Kidney glomerular epithelial cell (primary cell): ENCODE results near the gene APRT.
A peak's percentile ranks its signal among the peaks of the same experiment; 100 is the strongest.
"Not testable (repeated sequence)": the region's sequence is repeated elsewhere in the genome, so short reads cannot be mapped to it uniquely, and the experiment has no call there.

Source experiments
- DNase-seq: peaks from one replicate; lab custom pipeline; 2025; lab: John Stamatoyannopoulos, UW

The APRT gene

DNA sequence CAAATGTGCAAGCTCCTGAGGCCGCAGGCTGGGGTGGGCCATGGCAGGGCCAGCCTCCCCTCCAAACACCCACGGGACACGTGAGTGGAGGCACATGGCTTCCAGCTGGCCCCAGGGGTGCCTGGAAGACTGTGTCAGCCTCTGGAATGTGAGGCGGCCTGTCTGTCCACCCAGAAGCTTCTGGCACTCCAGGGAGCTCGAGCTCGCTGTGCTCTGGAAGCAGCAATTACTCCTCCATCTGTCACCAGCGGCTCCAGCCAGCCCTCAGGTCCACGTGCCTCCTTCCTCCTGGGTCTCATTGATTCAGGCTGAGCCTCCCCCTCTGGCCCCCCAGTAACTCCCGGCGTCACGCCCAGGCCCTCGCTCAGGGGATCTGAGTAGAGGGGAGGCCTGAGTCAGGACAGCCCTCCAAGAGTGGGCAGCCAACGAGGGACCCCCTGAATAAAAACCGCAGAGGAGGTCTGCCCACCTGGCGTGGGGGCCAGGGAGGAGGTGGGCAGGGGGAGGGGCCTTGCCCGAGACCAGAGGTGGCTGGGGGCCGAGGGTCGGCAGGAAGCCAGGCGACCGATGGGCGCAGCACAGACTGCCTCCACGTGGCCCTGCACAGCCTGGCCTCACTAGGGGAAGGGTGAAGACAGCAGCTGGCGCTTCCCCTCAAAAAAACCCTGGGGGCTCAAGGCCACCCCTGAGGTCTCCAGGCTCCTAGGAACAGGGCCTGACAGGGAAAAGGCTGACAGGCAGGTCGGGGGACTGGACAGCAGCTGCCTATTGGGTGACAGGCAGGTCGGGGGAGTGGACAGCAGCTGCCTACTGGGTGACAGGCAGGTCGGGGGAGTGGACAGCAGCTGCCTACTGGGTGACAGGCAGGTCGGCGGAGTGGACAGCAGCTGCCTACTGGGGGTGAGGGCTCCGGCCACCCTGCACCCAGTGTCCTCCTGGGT lies 38.6 kb downstream of the APRT start:
- peak; percentile 26 for DNase-seq

DNA sequence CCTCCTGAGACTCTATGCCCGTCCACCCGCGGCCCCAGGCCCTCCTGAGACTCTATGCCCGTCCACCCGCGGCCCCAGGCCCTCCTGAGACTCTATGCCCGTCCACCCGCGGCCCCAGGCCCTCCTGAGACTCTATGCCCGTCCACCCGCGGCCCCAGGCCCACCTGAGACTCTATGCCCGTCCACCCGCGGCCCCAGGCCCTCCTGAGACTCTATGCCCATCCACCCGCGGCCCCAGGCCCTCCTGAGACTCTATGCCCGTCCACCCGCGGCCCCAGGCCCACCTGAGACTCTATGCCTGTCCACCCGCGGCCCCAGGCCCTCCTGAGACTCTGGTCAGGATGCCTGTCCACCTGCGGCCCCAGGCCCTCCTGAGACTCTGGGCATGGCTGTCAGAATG lies 39.9 kb downstream of the APRT start:
- DNase-seq: not testable (repeated sequence)

DNA sequence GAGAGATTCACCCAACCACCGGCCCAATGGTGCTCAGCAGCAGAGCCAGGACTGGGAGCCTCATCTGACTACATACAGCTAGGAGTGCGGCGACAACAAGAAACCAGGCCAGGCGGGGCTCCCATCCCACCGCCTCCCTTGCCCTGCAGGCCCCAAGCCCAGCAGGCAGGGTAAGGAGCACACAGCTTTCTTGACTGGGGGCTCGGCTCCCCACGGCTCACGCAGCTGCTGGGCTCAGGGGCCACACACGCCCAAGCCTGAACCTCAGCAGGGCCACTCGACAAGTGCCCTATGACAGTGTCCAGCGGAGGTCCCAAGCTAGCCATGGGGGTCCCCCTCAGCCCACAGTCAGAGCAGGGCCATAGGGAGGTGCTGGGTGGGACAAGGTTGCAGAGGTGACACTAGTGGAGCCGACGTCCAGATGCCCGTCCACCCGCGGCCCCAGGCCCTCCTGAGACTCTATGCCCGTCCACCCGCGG lies 40.4 kb downstream of the APRT start:
- DNase-seq: no peak

DNA sequence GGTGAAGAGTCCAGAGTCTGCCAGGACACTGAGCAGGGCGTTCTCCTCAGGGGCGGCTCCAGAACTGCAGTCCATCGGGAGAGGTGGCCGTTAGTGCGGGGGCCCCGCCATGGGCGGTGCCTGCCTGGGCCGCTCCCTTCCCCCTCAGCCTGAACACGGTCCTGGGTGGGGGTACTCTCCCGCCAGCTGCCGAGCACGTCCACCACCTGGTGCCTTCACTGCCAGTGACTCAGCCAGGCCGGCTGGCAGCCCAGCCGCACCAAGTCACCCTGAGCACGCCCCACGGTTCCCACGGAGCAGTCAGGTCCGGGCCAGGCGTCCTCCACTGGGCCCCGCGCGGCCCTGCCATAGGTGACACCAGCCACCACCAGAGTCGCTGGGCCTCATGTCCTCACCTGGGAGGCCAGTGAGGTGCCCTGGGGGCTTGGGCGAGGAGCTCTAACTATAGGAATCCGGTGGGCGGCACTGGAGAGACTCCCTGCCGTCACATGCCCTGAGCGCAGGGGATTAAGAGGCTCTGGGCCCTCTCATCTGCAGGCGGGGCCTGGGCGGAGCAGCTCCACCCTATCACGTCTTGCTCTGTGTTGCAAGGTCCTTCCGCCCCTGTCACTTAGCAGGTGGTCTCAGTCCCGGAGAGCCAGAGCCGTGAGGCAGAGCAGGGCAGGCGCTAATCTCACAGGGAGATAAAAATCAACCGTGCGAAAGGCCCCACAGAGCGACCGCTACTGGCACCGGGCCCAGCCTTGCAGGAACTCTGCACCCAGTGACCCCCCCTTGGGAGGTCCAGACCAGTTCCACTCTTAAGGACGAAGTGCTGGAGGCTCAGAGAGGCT lies 41.1 kb downstream of the APRT start:
- peak; percentile 80 for DNase-seq

DNA sequence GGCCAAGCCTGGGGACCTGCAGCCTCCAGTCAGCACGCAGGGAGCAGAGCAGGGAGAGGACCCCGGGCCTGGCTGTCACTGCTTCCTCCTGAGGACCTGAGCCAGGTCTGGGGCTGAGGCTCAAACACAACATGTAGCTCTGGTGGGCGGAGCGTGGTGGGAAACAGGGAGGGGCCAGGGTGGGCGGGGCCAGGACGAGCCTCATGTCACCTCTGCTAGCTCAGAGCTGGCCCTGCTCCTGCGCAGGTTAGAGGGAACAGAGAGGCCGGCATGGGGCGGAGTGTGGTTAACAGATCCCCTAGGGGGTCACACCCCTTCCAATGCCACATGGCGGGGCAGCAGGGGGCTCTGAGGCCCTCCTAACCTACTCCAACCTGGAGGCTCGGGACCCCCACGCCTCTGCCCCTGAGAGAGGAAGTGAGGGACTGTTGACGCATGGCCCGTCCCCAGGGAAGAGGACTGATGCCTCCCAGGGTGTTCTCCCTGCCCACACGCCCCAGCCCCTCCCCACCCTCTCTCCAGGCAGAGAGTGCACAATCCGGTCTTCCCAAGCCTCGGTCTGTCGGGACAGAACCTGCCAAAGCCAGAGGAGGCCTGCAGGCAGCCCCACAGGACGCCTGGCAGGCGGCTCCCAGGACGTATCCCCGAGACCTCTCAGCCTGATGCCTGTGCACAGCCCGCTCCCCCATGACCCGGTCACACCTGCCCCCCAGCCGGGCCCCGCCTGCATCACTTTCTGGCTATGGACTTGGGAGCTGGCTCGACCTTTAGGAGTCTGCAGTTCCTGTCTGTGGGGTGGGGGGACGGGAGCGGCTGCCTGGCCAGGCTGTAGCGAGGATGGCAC lies 41.9 kb downstream of the APRT start:
- DNase-seq: peak; percentile 13

DNA sequence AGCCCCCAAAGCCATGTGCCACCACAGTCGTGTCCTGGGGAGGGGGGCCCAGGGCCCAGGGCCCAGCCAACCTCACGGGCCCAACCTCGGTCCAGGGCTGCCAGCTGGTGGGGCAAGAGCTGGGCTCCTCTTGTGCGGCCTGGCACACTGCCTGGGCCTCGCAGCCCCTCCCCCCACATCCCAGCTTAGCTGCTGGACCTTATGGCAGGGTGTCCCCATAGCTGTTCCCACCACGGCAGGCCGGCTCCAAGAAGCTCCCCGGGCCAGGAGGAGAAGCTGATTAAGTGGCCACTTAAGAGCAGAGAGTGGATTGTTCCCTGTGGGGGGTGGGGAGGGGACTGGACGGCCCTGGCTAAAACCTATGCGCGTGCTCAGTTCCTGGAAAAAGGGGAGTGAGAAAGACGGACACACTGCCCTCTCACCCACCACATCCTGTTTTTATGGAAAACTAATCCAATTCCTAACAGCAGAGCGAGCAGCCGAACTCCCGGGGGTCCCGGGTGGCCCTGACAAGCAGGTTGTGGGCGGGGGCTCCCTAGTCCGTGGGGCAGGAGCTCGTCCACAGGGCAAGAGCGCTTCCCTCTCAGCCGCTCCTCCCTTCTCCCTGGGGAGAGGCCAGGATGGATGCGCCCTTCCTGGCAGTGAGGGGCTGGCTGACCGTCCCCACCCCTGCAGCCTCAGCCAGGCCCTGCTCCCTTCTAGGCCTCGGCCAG lies 43.5 kb downstream of the APRT start:
- peak; percentile 6 for DNase-seq

DNA sequence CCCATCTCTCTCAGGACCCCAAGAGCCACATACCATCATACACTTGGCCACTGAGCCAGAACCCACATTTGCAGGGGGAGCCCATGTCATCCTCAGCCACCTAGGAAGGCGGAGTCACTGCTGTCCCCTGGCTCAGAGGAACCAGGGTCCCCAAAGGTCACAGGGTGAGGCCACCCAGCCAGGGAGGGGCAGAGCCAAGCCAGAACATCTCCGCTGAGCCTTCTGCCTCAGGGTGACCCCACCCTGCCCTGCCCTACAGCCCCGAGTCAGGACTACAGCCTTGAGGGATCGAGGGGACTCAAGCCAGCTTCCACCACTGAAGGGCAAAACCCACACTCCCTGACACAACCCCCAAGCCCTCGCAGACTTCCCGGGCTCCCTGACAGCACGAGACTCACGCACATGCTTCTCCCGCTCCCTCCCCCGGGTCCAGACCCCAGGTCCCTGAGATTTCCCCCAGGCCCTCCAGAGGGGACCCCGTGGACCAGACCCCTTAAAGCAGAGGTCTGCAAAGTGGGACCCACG lies 44.1 kb downstream of the APRT start:
- no peak for DNase-seq

DNA sequence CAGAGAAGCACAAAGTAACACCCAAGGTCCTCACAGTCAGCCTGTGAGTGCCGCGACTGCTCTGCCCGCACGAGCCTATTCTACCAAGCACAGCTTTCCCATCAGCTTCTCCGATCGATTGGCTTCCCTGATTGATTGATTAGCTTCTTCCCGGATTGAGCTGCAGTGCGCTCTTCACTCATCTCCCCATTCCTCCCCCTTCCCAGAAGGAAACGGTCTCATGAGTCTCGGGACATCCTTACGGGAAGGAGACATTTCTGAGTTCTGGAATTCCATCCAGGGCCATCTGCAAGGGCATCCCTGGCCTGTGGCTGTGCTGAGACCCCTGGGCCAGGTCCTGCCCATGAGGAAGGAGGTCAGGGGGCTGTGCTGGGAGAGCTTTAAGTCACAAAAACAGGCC lies 44.8 kb downstream of the APRT start:
- no peak for DNase-seq

DNA sequence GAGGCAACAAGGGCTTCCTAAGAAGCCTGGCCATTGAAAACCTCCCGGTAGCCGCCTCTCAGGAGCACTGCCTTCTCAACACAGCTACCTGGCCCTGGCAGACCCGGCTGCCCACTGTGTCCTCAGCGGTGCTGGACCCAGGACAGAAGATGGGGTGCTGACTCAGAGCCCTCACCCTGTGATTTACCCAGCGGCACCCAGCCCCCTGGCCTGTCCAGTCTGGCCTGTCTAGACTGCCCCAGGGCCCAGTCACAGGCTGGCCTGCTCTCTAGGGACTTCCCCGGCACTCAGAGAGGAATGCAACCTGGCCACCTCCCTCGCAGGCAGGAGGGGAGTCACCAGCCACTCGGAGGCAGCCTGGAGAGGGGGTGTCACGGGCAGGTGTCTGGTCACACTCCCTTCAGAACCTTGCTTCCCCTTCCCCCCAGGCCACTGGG lies 46.8 kb downstream of the APRT start:
- DNase-seq: peak; percentile 61

DNA sequence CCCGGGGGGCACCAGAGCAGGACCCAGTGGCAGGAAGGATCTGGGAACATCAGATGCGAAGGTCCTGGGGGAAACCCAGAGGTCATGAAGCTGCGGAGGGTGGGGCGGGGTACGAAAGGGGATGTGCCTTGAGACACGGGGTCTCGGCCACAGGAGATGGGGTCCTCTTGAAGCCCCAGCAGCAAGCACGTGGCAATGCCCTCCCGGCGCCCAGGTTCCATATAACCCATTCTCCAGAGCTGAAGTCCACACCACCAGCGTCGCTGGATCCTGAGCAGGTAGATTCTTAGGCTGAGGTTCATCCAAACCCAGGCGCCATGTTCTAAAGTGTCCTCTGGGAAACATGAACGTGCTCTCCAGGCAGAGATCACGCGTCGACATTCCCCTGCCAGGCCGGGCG lies 47.6 kb downstream of the APRT start:
- DNase-seq: no peak

DNA sequence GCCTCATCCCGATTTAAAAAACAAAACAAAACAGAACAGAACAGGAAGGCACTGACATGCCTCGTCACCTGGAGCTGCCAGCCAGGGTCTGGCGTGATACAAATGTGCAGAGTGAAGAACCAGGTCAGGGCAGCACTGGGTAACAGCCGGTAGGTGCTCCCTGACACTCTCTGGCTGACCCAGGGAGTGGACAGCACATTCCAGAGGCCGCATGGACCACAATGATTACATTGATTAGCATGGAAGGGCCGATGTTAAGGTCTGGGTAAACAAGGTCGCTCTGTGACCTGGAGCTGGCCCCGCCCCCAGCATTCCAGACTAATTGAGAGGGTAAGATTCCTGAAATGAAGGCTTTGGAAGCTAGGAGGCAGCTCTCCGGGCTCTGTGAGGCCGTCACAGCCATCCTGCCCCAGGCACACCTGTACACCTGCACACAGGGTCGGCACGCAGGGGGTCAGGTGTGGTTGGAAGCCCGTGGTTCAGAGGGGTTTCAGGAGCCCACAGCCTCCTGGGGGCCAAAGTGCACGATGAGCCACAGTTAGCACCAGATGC lies 48.1 kb downstream of the APRT start:
- peak; percentile 52 for DNase-seq

DNA sequence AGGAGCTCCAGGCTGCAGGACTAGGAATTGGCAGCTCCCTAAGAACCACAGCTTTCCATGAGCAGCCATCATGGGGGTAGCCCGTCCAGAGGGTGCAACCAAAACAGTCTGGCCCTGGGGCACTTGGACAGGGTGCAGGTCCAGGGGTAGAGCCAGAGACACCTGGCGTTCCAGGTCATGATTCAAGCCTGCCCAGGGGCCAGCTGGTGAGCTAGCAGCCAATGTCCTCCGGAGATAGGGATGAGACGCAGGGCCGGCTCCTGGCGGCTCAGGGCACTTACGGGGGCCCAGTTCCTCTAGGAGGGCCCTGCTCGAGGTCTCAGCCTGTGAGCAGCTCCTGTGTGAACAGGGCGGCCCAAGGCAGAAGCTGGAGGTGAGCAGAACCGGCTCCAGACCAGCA lies 48.8 kb downstream of the APRT start:
- DNase-seq: no peak

DNA sequence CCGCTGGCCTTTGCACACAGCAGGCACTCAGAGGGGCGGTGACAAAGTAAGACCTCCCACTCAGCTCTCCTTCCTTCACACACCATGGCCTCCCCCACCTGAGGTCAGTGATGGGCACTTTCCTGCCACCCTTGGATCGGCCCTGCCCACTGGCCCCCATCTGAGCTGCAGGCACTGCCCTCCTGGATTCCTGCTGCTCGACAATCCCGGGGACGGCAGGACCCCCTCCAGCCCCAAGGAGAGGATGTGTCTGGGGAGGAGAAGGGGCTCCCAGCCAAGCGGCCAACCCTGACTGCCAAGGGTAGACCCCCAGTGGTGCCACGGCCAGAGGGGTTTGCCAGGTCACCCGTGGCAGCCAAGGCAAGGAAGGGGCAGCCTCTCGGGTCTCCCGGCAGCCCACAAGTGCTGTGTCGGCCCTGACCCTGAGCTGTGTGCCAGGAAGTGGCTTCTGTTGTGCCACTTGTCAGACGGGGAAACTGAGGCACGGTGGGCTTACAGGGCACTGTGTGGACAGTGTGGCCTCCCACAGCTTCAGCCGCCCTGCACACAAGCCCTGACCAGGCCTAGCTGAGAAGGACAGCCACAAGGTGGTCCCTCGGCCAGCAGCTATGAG lies 49.4 kb downstream of the APRT start:
- DNase-seq: no peak

DNA sequence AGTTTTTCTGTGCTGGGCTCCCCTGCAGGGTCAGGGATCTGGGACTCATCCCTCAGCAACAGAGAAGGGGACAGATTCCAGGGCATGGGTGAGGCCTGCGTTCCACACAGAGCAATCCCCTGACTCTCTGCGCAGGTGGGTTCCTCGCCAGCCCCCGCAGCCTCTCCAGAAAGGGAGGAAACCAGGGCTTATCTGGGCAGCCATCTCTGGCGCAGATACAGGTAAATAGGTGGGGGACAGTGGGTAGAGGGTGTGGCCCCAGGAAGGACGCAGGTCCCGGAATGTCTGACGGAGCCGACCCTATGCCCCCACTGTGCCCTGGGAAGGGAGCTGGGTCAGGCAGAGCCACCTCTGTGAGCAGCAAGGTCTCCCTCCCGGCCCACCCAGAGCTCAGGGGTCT lies 49.9 kb downstream of the APRT start:
- no peak for DNase-seq

DNA sequence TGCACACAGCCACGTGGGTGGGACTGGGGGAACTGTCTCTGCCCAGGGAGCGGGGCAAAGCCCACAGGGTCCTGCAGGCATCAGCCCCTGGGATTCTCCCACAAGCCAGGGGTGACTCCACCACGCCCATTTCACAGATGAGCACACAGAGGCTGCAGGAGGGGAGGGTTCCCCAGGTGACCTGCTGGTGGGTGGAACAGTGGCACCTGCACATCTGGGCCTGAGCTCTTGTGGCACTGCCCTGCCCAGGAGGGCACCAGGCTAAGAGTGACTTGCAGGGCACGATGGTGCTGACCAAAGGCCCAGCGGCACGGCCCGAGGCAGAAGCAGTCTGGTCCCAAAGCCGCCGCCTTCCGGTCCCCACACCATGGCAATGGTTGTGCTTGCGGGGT lies 50.6 kb downstream of the APRT start:
- DNase-seq: no peak

DNA sequence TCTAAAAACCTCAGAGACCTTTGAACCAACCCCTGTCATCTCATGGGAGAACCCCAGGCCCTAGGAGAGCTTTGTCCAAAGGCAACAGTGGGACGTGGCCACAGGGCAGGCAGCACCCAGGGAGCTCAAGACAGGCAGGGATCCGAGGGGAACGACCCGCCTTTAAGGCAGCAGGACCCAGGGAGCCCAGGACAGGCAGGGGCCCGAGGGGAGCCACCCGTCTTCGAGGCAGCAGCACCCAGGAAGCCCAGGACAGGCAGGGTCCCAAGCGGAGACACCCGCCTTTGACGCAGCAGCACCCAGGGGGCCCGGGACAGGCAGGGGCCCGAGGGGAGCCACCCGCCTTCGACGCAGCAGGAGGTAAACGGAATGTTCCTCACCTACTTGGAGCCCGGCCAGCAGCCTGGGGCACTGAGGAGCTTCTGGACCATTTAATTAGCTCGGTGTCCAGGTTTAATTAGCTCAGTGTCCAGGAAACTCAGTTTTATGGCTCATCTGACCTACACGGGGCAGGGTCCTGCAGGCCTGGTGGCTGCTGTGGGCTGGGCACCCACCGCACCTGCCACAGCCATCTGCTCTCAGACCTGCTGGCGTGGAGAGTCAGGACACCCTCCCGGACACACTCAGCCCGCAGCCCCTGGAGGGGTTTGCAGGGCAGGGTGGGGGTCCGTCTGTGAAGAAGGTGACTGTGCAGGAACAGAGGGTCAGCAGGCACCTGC lies 51.1 kb downstream of the APRT start:
- no peak for DNase-seq

DNA sequence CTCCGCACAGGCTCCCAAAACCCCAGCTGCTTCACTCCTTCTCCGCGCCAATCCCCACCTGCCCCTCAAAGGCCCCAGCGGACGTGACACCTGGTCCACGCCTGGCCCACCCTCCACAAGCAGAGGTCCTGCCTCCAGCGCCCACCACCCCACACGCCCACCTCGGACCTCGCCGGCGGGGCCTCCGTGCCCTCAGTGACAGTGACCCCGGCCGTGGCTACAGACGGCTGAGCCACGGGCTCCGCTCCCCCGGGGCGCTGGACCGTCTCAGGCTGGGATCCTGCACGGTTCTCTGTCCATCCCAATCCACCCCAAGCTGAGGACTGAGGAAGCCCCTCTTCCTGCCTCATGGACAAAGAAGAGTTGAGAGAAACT lies 51.8 kb downstream of the APRT start:
- no peak for DNase-seq
